ENCODE data around the gene RPS19. TPM values are rescaled to one million over a fixed set of nuclear protein-coding genes. Genes with fewer than 3 reads are reported as not detected.

The RPS19 gene
- 100 to 1,000 TPM; 593 to 962 (median 730) TPM for total RNA-seq
- 1,000 to 10,000 TPM; 1,218 to 2,236 (median 1,284) TPM for polyA plus RNA-seq
- long read RNA-seq, donor 1, transcript RPS19-206 (6 exons, 2,359 nt): major isoform, 214 of 235 reads
- long read RNA-seq, donor 1, partial matches to known transcripts: 17 of 235 reads
- long read RNA-seq, donor 1, other reads (novel, unspliced or antisense): 1 of 235 reads
- long read RNA-seq, donor 2, transcript RPS19-206 (6 exons, 2,359 nt): major isoform, 392 of 403 reads
- long read RNA-seq, donor 2, partial matches to known transcripts: 4 of 403 reads
- long read RNA-seq, donor 2, other reads (novel, unspliced or antisense): 6 of 403 reads

- intact Hi-C loops (cut with DNase I): loop anchor here (1.0 to 5.0 kb wide), 2 partner anchors 24 to 97 kb away; partner anchors contain the start of gene RABAC1 (in 2 of the 2)
Measured at GRCh38 chr19:41859618-41860418, at the start of gene RPS19. RPS19 (plus strand) TSS chr19:41860255; CDS start chr19:41860775, 520 bp downstream.

DNA sequence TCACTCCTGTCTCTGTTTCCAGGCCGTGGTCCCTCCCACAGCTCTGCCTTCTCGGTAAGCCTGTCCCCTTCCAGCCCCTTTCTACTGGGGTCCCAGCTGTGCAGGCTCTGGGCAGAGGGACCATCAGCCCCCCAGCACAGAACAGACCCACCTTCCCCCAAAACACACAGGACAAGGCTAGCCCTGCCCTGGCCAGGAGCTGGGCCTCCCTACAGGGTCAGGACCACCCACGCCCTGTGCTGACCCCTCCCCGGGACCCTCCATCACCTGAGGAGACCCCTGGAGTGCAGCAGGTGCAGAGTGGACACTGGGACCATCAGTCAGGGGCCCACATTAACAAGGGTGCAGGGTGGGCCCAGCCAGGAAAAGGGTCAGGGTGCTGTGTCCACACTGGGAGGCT is 49.8 kb upstream of the RPS19 start:
- intact Hi-C loops (cut with DNase I): no loop called here
- DNase-seq: peak in 1 of 2 donors; percentile 46
- no peaks in the 10 kb centered on the region for H3K27me3 ChIP-seq (ENCODE audit: insufficient read depth in 3 of 3, low read length in 2 of 3)

More at GRCh38 chr19:41859618-41860418, at the start of gene RPS19:
- H3K4me3 ChIP-seq: peak within 1 kb of the TSS; percentile 94
- H3K4me1 ChIP-seq: peaks cover 19% of the 10 kb centered on the region
- DNase-seq (peak; percentile 98 to 99), ATAC-seq (peak; percentile 94 to 97 (median 94))
- H3K27me3 ChIP-seq (ENCODE audit: insufficient read depth in 3 of 3, low read length in 2 of 3): peaks cover 0 to 3% (median 0%) of the 10 kb centered on the region in 3 donors
- 0 to 1% (median 0%) methylated on average over 64 to 76 of the region's 76 CpGs for WGBS, 3 donors
- H3K27ac ChIP-seq: peak within 1 kb of the TSS; percentile 93
- TF ChIP-seq CTCF (IDR thresholded peaks at IDR 0.05): peak; percentile 60
- H3K9me3 ChIP-seq: no peaks in the 10 kb centered on the region
- H3K36me3 ChIP-seq (ENCODE audit: insufficient read depth in 1 of 2, low read depth in 1 of 2): peaks cover 9 to 42% of the 10 kb centered on the region in 2 donors

DNA sequence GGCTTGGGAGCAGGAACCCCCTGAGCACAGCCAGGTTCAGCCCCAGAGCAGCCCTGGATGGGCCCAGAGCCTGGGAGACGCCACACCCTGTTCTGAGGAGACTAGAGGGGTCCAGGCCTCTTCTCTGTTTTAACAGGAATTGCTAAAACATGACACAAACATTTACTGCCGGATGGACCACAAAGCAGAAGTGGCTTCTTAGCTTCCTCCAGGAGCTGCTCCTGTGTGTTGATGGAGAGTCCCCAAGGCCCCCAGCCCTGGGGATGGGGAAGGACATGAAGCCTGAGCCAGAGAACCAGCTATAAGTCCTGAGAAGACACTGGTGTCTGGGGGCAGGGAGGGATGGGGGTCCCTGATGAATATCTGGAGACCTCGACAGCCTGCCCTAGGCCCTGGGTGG is 49.0 kb upstream of the RPS19 start:
- H3K9me3 ChIP-seq: no peaks in the 10 kb centered on the region
- no peaks in the 10 kb centered on the region for H3K36me3 ChIP-seq (ENCODE audit: insufficient read depth in 1 of 2, low read depth in 1 of 2)
- no peak overlapping the region for H3K27ac ChIP-seq
- H3K4me1 ChIP-seq: no peaks in the 10 kb centered on the region
- DNase-seq: no peak
- 56 to 65% (median 57%) methylated on average over 3 of the region's 3 CpGs for WGBS, 3 donors
- peak in 1 of 4 donors; percentile 25 for ATAC-seq
- no peaks in the 10 kb centered on the region for H3K27me3 ChIP-seq (ENCODE audit: insufficient read depth in 3 of 3, low read length in 2 of 3)
- TF ChIP-seq CTCF (IDR thresholded peaks at IDR 0.05): no peak
- no peak overlapping the region for H3K4me3 ChIP-seq
- intact Hi-C loops (cut with DNase I): no loop called here

More for the DNA sequence above, 49.8 kb upstream of the RPS19 start:
- H3K27ac ChIP-seq: no peak overlapping the region
- H3K4me3 ChIP-seq: no peak overlapping the region
- no peak for TF ChIP-seq CTCF (IDR thresholded peaks at IDR 0.05)
- no peaks in the 10 kb centered on the region for H3K9me3 ChIP-seq
- no peak for ATAC-seq
- no peaks in the 10 kb centered on the region for H3K36me3 ChIP-seq (ENCODE audit: insufficient read depth in 1 of 2, low read depth in 1 of 2)
- 49 to 63% (median 50%) methylated on average over 4 of the region's 4 CpGs for WGBS, 3 donors
- no peaks in the 10 kb centered on the region for H3K4me1 ChIP-seq

GRCh38 chr19:41811981-41812380 is 48.1 kb upstream of the RPS19 start:
- no peak overlapping the region for H3K27ac ChIP-seq
- intact Hi-C loops (cut with DNase I): no loop called here
- H3K36me3 ChIP-seq (ENCODE audit: insufficient read depth in 1 of 2, low read depth in 1 of 2): no peaks in the 10 kb centered on the region
- H3K4me3 ChIP-seq: no peak overlapping the region
- DNase-seq (no peak), ATAC-seq (no peak)
- no peaks in the 10 kb centered on the region for H3K9me3 ChIP-seq
- 60 to 64% (median 63%) methylated on average over 3 of the region's 3 CpGs for WGBS, 3 donors
- no peaks in the 10 kb centered on the region for H3K4me1 ChIP-seq
- no peaks in the 10 kb centered on the region for H3K27me3 ChIP-seq (ENCODE audit: insufficient read depth in 3 of 3, low read length in 2 of 3)
- TF ChIP-seq CTCF (IDR thresholded peaks at IDR 0.05): no peak
